Urinary bladder (tissue), 4 donors: Measurements from ENCODE around the gene COQ8A. TPM values are rescaled to one million over a fixed set of nuclear protein-coding genes. Genes with fewer than 3 reads are reported as not detected.
"Not testable (repeated sequence)": the region's sequence is repeated elsewhere in the genome, so short reads cannot be mapped to it uniquely, and the experiment has no call there.

ENCODE experiments used
- DNase-seq: peaks from one replicate; pipeline ENCODE4 v3.0.0-alpha.2; 2015; ENCODE audit errors: extremely low spot score
- H3K27ac ChIP-seq: one replicate; pipeline ENCODE4 v1.5.1; 2013; ENCODE audit warnings: low read depth, mild to moderate bottlenecking, moderate library complexity
- H3K36me3 ChIP-seq: one replicate; pipeline ENCODE4 v1.6.1; 2013; ENCODE audit warnings: mild to moderate bottlenecking, moderate library complexity; ENCODE audit not compliant: insufficient read depth
- H3K4me1 ChIP-seq: one replicate; pipeline ENCODE4 v1.6.1; 2013; ENCODE audit warnings: mild to moderate bottlenecking, moderate library complexity; ENCODE audit not compliant: insufficient read depth
- H3K4me3 ChIP-seq: one replicate; pipeline ENCODE4 v1.5.1; 2013; ENCODE audit warnings: low read depth, low read length
- WGBS: extraction: QIAGEN DNeasy Blood & Tissue Kit; methylation state at CpG from one replicate; pipeline ENCODE4 v1.1.7; 2013; 5-methylcytosine and 5-hydroxymethylcytosine counted together
- polyA plus RNA-seq: library from polyadenylated mRNA; stranded (reverse); fragments of 200-250 nt; gene quantifications from one replicate; pipeline ENCODE4 v1.2.3, GENCODE V29; 2013
- total RNA-seq: library from RNA; depleted of rRNA; stranded (reverse); fragments of >200 nt; gene quantifications from one replicate; pipeline ENCODE4 v1.2.3, GENCODE V29; 2014
- donor health status: healthy with polysubstance abuse.
- donor health status: healthy.

The COQ8A gene
- total and polyA plus RNA-seq, 2 donors = 17.8 to 113 TPM

DNA sequence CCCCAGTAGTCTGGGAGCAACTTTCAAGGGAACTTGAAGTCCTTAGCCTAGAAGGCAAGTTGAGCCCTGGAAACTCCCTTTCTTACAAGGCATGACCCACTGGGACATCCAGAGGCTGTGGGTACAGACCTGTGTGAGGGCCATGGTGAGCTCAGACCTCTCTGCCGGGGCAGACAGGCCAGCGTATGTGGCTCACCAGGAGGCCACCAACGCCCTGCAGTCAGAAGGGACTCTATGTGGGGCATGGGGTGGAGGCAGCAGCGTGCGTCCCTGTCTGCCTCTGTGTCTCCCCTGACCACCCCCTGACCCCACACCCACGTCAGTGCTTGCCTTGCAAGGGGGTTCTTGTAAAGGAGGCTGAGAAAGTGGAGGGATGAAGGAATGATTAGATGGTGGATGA, 10.8 kb downstream of the COQ8A start:
- Histone ChIP-seq H3K36me3 (no peaks in the 10 kb centered on the region), H3K4me3 (no peak overlapping the region), H3K4me1 (no peaks in the 10 kb centered on the region), H3K27ac (no peak overlapping the region)
- WGBS = 80% methylated on average over 6 of the region's 6 CpGs
- DNase-seq = no peak

GRCh38 chr1:226951286-226952117, 11.4 kb downstream of the COQ8A start:
- no peak overlapping the region for H3K27ac ChIP-seq
- no peak overlapping the region for H3K4me3 ChIP-seq
- 83% methylated on average over 12 of the region's 12 CpGs for WGBS
- no peaks in the 10 kb centered on the region for H3K4me1 ChIP-seq
- H3K36me3 ChIP-seq = no peaks in the 10 kb centered on the region
- DNase-seq = no peak

DNA sequence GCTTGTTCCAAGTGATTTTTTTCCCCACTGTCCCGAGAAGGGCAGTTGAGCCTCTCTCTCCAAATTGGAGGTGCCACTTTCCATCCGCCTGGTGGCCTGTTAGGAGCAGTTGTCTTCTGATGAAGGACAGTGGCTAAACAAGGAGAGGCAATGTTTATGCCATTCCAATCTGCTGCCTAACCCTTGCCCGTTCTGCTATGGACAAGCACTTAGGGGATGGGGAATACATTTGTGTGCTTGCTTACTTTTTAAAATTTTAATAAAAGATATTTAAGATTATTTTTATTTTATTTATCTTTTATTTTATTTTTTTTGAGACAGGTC, 12.0 kb downstream of the COQ8A start:
- H3K4me1 ChIP-seq = no peaks in the 10 kb centered on the region
- no peak overlapping the region for H3K4me3 ChIP-seq
- no peak for DNase-seq
- WGBS = 89% methylated on average over 3 of the region's 3 CpGs
- no peaks in the 10 kb centered on the region for H3K36me3 ChIP-seq
- no peak overlapping the region for H3K27ac ChIP-seq

DNA sequence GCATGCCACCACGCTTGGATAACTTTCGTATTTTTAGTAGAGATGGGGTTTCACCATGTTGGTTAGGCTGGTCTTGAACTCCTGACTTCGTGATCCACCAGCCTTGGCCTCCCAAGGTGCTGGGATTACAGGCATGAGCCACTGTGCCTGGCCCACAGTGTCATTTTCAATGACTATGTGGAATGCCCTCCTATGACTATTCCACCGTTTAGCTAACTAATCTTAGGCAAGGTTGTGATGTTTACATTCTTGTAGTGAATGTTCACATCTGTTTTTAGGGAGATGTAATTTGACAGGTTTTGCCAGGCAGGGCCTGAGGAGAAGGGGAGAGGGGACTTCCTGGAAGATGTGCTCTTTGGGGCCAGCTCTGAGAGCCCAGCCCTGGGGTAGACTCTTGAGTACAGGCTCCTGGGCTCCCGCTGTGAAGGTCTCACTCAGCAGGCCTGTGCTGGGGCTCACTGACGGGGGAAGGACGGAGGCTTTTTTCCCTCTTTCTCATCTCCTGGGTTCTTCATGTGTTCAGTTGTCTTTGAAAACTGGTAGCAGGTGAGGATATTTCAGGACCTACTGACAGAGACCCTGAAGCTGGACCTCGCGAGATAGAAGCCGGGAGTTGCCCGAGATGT, 13.2 kb downstream of the COQ8A start:
- Histone ChIP-seq H3K4me1 (no peaks in the 10 kb centered on the region), H3K4me3 (no peak overlapping the region), H3K36me3 (no peaks in the 10 kb centered on the region), H3K27ac (no peak overlapping the region)
- no peak for DNase-seq
- WGBS = 90% methylated on average over 11 of the region's 11 CpGs

DNA sequence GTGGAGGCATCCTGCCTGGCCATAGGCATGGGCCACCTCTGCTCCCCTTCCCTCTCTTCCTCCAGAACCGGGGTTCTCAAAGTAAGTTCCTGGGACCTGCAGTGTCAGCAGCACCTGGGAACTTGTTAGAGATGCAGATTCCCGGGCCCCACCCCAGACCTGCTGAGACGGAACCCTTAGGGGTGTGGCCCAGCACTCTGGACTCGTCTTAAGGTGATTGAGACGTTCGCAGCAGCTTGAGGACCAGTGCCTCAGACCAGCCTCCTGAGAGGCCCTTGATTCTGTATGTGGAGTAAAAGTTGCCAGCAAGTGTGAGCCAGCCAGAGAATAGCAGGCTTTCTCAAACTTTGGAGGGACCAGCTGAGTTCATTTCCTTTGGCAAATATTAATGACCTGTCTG, 14.2 kb downstream of the COQ8A start:
- Histone ChIP-seq H3K36me3 (no peaks in the 10 kb centered on the region), H3K27ac (no peak overlapping the region), H3K4me3 (no peak overlapping the region), H3K4me1 (no peaks in the 10 kb centered on the region)
- WGBS = 90% methylated on average over 6 of the region's 6 CpGs
- no peak for DNase-seq

GRCh38 chr1:226954777-226955176, 14.7 kb downstream of the COQ8A start:
- Histone ChIP-seq H3K4me1 (no peaks in the 10 kb centered on the region), H3K27ac (no peak overlapping the region), H3K4me3 (no peak overlapping the region), H3K36me3 (no peaks in the 10 kb centered on the region)
- DNase-seq = no peak
- 91% methylated on average over 4 of the region's 4 CpGs for WGBS

DNA sequence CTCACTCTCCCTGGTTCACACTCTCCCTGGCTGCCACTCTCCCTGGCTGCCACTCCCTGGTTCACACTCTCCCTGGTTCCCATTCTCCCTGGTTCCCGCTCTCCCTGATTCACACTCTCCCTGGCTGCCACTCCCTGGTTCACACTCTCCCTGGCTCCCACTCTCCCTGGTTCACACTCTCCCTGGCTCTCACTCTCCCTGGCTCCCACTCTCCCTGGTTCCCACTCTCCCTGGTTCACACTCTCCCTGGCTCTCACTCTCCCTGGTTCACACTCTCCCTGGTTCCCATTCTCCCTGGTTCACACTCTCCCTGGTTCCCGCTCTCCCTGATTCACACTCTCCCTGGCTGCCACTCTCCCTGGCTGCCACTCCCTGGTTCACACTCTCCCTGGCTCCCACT, 15.8 kb downstream of the COQ8A start:
- not testable (repeated sequence) for H3K27ac ChIP-seq, DNase-seq, H3K36me3 ChIP-seq, H3K4me3 ChIP-seq, H3K4me1 ChIP-seq
- WGBS = 99% methylated on average over 2 of the region's 2 CpGs

DNA sequence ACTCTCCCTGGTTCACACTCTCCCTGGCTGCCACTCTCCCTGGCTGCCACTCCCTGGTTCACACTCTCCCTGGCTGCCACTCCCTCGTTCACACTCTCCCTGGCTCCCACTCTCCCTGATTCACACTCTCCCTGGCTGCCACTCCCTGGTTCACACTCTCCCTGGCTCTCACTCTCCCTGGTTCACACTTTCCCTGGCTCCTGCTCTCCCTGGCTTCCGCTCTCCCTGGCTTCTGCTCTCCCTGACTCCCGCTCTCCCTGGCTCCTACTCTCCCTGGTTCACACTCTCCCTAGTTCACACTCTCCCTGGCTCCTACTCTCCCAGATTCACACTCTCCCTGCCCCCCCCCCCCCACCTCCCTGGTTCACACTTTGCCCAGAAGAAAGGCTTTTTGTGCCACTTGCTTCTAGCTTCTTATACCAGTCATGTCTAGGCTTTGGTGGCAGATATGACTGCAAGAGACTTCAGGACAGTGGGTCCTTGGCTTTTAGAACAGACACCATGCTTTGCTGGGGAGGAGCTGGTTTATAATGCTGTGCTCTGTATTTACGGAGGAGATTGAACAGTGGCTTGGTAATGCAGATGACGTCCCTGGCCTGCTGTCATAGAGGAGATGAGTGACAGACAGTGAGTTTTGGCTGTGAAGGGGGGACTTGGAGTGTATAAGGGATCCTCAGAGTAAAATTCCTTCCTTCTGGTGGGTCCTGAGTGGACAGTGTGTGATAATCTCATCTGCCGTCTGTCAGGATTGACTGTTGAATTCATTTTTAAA, 17.0 kb downstream of the COQ8A start:
- Histone ChIP-seq H3K27ac (no peak overlapping the region), H3K36me3 (no peaks in the 10 kb centered on the region), H3K4me1 (no peaks in the 10 kb centered on the region), H3K4me3 (no peak overlapping the region)
- no peak for DNase-seq
- 95% methylated on average over 6 of the region's 6 CpGs for WGBS

DNA sequence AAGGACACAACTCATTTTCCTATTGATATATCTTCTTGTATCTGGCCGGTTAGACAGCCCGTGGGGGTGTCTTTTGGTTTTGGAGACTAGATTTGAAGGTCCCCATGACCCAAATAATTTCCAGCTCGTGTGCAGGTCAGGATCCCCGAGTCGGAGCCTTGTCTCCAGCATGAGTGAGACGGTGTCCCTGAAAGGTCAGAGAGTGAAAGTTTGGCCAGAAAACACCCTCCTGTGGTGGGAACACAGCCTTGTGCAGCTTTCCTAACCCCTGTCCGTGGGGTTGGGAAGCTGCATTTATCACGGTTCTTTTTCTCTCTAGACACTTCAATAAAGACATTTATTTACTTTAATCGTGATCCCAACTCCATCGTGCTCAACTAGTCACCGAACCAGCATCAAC, 17.6 kb downstream of the COQ8A start:
- Histone ChIP-seq H3K36me3 (no peaks in the 10 kb centered on the region), H3K4me3 (no peak overlapping the region), H3K4me1 (no peaks in the 10 kb centered on the region), H3K27ac (no peak overlapping the region)
- no peak for DNase-seq
- 92% methylated on average over 11 of the region's 11 CpGs for WGBS

- Histone ChIP-seq H3K36me3 (no peaks in the 10 kb centered on the region), H3K4me3 (no peak overlapping the region), H3K4me1 (no peaks in the 10 kb centered on the region), H3K27ac (no peak overlapping the region)
- DNase-seq = no peak
- 93% methylated on average over 13 of the region's 13 CpGs for WGBS
Observed at GRCh38 chr1:226958300-226958699, 18.2 kb downstream of the COQ8A start.

DNA sequence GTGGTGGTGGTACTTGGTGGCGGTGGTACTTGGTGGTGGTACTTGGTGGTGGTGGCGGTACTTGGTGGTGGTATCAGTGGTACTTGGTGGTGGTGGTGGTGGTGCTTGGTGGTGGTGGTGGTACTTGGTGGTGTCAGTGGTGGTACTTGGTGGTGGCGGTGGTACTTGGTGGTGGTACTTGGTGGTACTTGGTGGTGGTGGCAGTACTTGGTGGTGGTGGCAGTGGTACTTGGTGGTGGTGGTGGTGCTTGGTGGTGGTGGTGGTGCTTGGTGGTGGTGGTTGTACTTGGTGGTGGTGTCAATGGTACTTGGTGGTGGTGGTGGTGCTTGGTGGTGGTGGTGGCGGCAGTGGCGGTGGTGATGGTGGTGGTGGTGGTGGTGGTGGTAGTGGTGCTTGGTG, 20.2 kb downstream of the COQ8A start:
- peaks cover 1% of the 10 kb centered on the region for H3K36me3 ChIP-seq
- no peak overlapping the region for H3K27ac ChIP-seq
- no peak for DNase-seq
- 86% methylated on average over 5 of the region's 5 CpGs for WGBS
- H3K4me3 ChIP-seq = no peak overlapping the region
- no peaks in the 10 kb centered on the region for H3K4me1 ChIP-seq

DNA sequence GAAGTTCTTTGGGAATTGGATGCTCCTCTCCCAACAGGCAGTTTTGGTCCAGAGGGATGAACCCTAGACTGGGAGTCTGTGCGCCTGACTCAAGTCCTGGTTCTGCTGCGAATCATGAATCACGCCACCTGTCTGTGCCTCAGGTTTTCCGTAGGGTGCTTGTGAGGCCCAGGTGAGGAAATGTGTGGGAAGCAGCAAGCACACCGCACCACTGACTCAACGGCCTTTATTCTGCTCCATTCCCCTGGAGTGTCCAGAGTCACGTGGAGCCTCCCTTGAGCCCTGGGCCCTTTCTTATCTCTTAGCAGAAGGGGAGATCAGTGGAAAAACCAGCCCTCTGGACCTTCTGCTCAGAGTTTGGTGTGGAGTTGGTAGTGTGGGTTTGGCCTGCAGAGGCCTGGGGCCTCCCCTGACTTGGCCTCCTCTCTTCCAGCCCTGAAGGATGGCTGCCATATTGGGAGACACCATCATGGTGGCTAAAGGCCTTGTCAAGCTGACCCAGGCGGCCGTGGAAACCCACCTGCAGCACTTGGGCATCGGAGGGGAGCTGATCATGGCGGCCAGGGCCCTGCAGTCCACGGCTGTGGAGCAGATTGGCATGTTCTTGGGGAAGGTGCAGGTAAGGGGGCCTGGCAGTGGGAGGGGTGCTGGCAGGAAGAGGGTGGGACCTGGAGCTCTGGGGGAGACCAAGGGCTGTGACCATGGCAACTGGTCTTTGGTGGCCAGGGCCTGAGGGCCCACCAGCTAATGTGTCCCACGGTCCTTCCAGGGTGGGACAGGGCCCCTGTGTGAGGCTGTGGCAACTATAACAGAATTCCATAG, 21.1 kb downstream of the COQ8A start:
- H3K4me1 ChIP-seq = no peaks in the 10 kb centered on the region
- no peak for DNase-seq
- H3K36me3 ChIP-seq = peaks cover 2% of the 10 kb centered on the region
- H3K27ac ChIP-seq = no peak overlapping the region
- no peak overlapping the region for H3K4me3 ChIP-seq
- WGBS = 98% methylated on average over 13 of the region's 13 CpGs
